ENCODE data around the gene F11.
"Not testable (repeated sequence)": the region's sequence is repeated elsewhere in the genome, so short reads cannot be mapped to it uniquely, and the experiment has no call there.

The F11 gene

GRCh38 chr4:186300659-186301390, 34.8 kb downstream of the F11 start:
- H3K4me3 ChIP-seq (ENCODE audit: low read length), result no peak overlapping the region
- TF ChIP-seq CTCF (conservative IDR thresholded peaks at IDR 0.05; ENCODE audit: low read depth, low read length), result no peak
- DNase-seq (ENCODE audit: low read depth), result no peak

GRCh38 chr4:186304216-186304615, 38.2 kb downstream of the F11 start:
- TF ChIP-seq CTCF (conservative IDR thresholded peaks at IDR 0.05; ENCODE audit: low read depth, low read length), result no peak
- H3K4me3 ChIP-seq (ENCODE audit: low read length), result no peak overlapping the region
- no peak for DNase-seq (ENCODE audit: low read depth)

- no peak for TF ChIP-seq CTCF (conservative IDR thresholded peaks at IDR 0.05; ENCODE audit: low read depth, low read length)
- no peak for DNase-seq (ENCODE audit: low read depth)
- H3K4me3 ChIP-seq (ENCODE audit: low read length), result no peak overlapping the region
Observed at GRCh38 chr4:186304866-186305505, 39.0 kb downstream of the F11 start.

GRCh38 chr4:186307497-186307896, 41.5 kb downstream of the F11 start:
- no peak for DNase-seq (ENCODE audit: low read depth)
- no peak for TF ChIP-seq CTCF (conservative IDR thresholded peaks at IDR 0.05; ENCODE audit: low read depth, low read length)
- H3K4me3 ChIP-seq (ENCODE audit: low read length), result no peak overlapping the region

GRCh38 chr4:186307916-186308315, 41.9 kb downstream of the F11 start:
- DNase-seq (ENCODE audit: low read depth), result no peak
- H3K4me3 ChIP-seq (ENCODE audit: low read length), result no peak overlapping the region
- no peak for TF ChIP-seq CTCF (conservative IDR thresholded peaks at IDR 0.05; ENCODE audit: low read depth, low read length)

- no peak for TF ChIP-seq CTCF (conservative IDR thresholded peaks at IDR 0.05; ENCODE audit: low read depth, low read length)
- no peak overlapping the region for H3K4me3 ChIP-seq (ENCODE audit: low read length)
- no peak for DNase-seq (ENCODE audit: low read depth)
Observed at GRCh38 chr4:186318481-186318880, 52.5 kb downstream of the F11 start.

GRCh38 chr4:186324660-186325059, 58.7 kb downstream of the F11 start:
- not testable (repeated sequence) for DNase-seq (ENCODE audit: low read depth); H3K4me3 ChIP-seq (ENCODE audit: low read length)

Measured in retinal pigment epithelial cell (primary cell).